ENCODE data around the gene PIGZ. TPM values are rescaled to one million over a fixed set of nuclear protein-coding genes. Genes with fewer than 3 reads are reported as not detected.

Gene PIGZ
- total RNA-seq, 3 donors from 2014 or later: 29.1 to 131 (median 122) TPM

- ATAC-seq (no peak), DNase-seq (no peak)
- no peak for TF ChIP-seq CTCF (IDR thresholded peaks at IDR 0.05)
- Histone ChIP-seq H3K9me3 (no peaks in the 10 kb centered on the region), H3K4me1 (ENCODE audit: low read depth) (no peaks in the 10 kb centered on the region), H3K4me3 (no peak overlapping the region), H3K36me3 (ENCODE audit: low read depth) (no peaks in the 10 kb centered on the region)
- intact Hi-C loops (cut with DNase I, micrococcal nuclease): no loop called here
Observed at GRCh38 chr3:196995027-196995426, 26.4 kb upstream of the PIGZ start.

- no peaks in the 10 kb centered on the region for H3K4me1 ChIP-seq (ENCODE audit: low read depth)
- H3K36me3 ChIP-seq (ENCODE audit: low read depth): no peaks in the 10 kb centered on the region
- no peak for TF ChIP-seq CTCF (IDR thresholded peaks at IDR 0.05)
- DNase-seq (peak in 1 of 3 donors; percentile 8), ATAC-seq (no peak)
- no peak overlapping the region for H3K4me3 ChIP-seq
- H3K9me3 ChIP-seq: no peaks in the 10 kb centered on the region
- intact Hi-C loops (cut with DNase I, micrococcal nuclease): no loop called here
Observed at GRCh38 chr3:196994056-196994455, 25.4 kb upstream of the PIGZ start.

- no peaks in the 10 kb centered on the region for H3K36me3 ChIP-seq (ENCODE audit: low read depth)
- no peak overlapping the region for H3K4me3 ChIP-seq
- H3K4me1 ChIP-seq (ENCODE audit: low read depth): peaks cover 2% of the 10 kb centered on the region
- ATAC-seq (no peak), DNase-seq (peak in 1 of 3 donors; percentile 10)
- intact Hi-C loops (cut with DNase I, micrococcal nuclease): no loop called here
- TF ChIP-seq CTCF (IDR thresholded peaks at IDR 0.05): no peak
- no peaks in the 10 kb centered on the region for H3K9me3 ChIP-seq
Observed at GRCh38 chr3:196992461-196993065, 23.9 kb upstream of the PIGZ start.

- no peak for TF ChIP-seq CTCF (IDR thresholded peaks at IDR 0.05)
- H3K36me3 ChIP-seq (ENCODE audit: low read depth): no peaks in the 10 kb centered on the region
- intact Hi-C loops (cut with DNase I, micrococcal nuclease): no loop called here
- peaks cover 2% of the 10 kb centered on the region for H3K4me1 ChIP-seq (ENCODE audit: low read depth)
- no peak for ATAC-seq
- no peaks in the 10 kb centered on the region for H3K9me3 ChIP-seq
- H3K4me3 ChIP-seq: no peak overlapping the region
- DNase-seq: peak in 1 of 3 donors; percentile 16
Observed at GRCh38 chr3:196991581-196992460, 23.2 kb upstream of the PIGZ start.

- no peak for TF ChIP-seq CTCF (IDR thresholded peaks at IDR 0.05)
- intact Hi-C loops (cut with DNase I, micrococcal nuclease): no loop called here
- H3K4me3 ChIP-seq: no peak overlapping the region
- H3K9me3 ChIP-seq: no peaks in the 10 kb centered on the region
- ATAC-seq (no peak), DNase-seq (peak in 1 of 3 donors; percentile 18)
- H3K36me3 ChIP-seq (ENCODE audit: low read depth): no peaks in the 10 kb centered on the region
- H3K4me1 ChIP-seq (ENCODE audit: low read depth): peaks cover 2% of the 10 kb centered on the region
Observed at GRCh38 chr3:196990601-196991007, 22.0 kb upstream of the PIGZ start.

All from mucosa of descending colon (tissue), 3 donors.